ENCODE results near the gene TRIML1.

TRIML1 gene, protein sequence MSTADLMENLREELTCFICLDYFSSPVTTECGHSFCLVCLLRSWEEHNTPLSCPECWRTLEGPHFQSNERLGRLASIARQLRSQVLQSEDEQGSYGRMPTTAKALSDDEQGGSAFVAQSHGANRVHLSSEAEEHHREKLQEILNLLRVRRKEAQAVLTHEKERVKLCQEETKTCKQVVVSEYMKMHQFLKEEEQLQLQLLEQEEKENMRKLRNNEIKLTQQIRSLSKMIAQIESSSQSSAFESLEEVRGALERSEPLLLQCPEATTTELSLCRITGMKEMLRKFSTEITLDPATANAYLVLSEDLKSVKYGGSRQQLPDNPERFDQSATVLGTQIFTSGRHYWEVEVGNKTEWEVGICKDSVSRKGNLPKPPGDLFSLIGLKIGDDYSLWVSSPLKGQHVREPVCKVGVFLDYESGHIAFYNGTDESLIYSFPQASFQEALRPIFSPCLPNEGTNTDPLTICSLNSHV

DNA sequence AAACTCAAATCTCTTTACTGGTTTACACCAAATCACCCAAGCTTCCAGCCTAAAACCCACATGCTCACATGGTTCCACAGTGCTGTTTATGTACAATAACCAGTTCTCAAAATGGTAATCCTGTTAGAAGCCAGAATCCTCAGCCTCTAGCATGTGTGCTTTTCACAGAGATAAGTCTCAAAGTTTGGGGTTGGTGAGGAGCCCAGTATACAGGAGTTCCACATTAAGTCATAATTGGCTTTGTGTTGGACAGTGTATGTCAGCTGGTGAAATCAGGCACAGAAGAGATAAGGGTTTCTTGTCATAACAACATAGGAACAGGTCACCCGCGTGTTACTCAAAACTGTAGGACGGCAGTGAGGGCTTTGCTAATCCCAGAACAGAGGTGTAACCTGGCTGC is at the start of gene TRIML1:
Gene TRIML1, plus strand, starts transcription at position 301 of the 400 bp plus-strand sequence. CDS start 118 bp downstream, outside the sequence.
- DNase-seq (ENCODE audit: low read depth, low spot score): no peak

GRCh38 chr4:188092824-188093223 is 46.4 kb upstream of the TRIML1 start:
- DNase-seq (ENCODE audit: low read depth, low spot score): no peak

- no peak for DNase-seq (ENCODE audit: low read depth, low spot score)
Measured at GRCh38 chr4:188106454-188106853, 32.8 kb upstream of the TRIML1 start.

- DNase-seq (ENCODE audit: low read depth, low spot score): peak; percentile 89
Measured at GRCh38 chr4:188107931-188108843, 31.1 kb upstream of the TRIML1 start.

DNA sequence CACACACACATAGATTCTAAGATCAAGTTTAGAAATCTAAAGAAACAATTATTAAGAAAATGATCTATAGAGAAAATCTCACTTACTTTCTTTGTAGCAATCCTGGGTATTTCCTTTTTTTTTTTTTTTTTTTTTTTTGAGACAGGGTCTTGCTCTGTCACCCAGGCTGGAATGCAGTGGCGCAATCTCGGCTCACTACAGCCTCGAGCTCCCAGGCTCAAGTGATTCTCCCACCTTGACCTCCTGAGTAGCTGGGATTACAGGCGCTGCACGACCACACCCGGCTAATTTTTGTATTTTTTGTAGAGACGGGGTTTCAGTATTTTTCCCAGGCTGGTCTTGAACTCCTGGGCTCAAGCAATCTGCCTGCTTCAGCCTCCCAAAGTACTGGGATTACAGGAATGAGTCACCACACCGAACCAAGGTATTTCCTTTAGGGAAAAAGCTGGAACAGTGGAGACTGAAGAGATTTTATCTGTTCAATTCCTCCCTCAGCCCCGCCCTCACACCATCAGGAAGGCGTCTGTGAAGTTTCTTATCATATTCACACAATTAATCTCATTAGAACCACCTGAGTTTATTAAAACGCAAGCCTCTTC is 30.0 kb upstream of the TRIML1 start, which contains the start of gene TRIML2:
Gene TRIML2, minus strand, starts transcription at position 447 of the 599 bp plus-strand sequence. CDS start 4,235 bp downstream, outside the sequence.
- no peak for DNase-seq (ENCODE audit: low read depth, low spot score)

GRCh38 chr4:188110036-188110435 is 29.2 kb upstream of the TRIML1 start:
- no peak for DNase-seq (ENCODE audit: low read depth, low spot score)

DNA sequence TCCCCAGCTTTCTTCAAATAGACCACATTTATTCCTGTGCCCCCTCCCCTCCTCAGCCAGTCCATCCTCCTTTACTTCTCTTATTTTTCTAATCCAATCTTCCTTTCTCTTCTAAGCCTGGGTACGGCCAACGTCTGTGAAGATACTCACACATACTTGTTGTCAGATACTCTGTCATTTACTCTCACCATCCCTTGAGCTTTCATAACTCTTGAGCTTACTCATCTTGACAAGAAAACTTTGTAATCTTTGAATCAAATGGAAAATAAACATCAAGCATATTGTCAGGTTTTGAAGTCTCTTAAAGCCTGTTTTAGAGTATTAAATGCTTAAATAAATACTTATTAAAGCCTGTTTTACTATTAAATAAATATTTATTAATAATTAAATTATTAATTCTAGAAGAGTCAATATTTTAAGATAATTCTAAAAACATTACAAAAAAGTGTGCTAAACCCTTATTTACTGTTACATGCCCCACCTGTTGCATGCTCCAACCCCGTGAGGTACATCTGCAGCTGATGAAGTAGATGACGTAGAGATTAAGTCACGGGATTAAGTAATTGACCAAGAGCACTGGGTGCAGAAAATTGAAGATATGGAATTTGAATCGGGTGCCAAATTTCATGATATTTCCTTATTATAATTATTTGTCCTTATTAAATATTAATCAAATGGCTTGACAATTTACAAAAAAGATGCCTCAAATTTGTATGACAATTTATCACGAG is 28.3 kb upstream of the TRIML1 start:
- no peak for DNase-seq (ENCODE audit: low read depth, low spot score)

GRCh38 chr4:188111955-188112354 is 27.3 kb upstream of the TRIML1 start:
- DNase-seq (ENCODE audit: low read depth, low spot score): no peak

- no peak for DNase-seq (ENCODE audit: low read depth, low spot score)
Measured at GRCh38 chr4:188113156-188113555, 26.1 kb upstream of the TRIML1 start.

DNA sequence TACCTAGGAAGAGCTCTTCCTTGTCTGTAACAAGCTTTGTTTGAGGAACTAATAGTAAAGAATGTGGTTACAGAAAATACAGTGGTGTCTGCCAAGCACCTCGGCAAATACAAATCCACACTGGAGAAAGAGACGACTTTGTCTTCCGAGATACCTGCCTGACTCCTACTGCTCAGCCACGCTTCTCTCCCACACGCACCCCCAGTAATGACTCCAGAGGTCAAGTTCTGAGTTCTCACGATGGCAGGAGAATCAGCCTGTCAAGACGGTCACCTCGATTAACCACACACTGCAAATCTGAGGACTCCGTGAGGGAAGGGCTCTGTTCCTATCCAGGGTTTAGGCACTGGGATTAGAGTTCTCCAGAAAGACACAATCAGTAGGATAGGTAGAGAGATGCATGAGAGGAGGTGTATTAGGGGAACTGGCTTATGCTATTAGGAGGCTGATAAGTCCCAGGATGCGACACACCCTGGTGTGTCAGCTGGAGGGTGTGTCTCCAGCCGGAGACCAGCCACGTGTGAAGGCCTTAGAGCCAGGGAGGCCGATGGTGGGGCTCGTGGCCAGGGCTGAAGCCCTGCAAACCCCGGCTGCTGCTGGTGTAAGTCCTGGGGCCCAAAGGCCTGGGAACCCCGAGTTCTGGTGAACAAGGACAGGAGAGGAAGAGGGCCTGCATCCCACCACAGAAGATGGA is 21.5 kb upstream of the TRIML1 start:
- DNase-seq (ENCODE audit: low read depth, low spot score): no peak

GRCh38 chr4:188121530-188121929 is 17.7 kb upstream of the TRIML1 start:
- no peak for DNase-seq (ENCODE audit: low read depth, low spot score)

DNA sequence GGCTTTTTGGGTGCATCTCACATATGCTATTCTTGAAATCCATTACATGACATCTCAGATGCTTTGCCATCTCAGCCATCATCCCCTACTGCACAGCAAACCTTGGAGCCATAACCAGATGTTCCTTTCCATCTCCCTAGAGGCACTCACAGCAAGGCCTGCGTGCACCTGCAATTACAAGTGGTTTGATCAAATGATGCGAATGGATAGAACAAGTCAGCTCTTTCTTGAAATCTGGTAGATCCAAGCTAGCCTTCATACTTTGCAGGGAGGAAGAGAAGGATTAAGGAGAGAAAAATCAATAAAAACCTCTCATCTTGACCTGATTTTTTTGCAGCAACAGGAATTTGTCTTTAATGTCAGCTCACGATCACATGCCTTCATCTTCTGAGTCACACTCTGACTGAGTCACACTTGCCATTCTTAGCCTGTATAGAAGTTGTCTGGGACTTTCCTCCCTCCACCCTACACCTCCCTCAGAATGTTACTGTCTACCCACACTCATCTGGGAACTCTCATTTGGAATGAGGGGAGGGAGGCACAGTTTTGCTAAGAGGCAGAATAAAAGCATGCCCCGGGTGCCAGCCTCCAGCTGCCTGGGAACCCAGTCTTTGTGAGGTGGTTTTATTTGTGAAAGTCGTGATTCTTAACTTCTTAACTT is 11.9 kb upstream of the TRIML1 start:
- no peak for DNase-seq (ENCODE audit: low read depth, low spot score)

GRCh38 chr4:188130355-188130754 is 8.9 kb upstream of the TRIML1 start:
- DNase-seq (ENCODE audit: low read depth, low spot score): no peak

DNA sequence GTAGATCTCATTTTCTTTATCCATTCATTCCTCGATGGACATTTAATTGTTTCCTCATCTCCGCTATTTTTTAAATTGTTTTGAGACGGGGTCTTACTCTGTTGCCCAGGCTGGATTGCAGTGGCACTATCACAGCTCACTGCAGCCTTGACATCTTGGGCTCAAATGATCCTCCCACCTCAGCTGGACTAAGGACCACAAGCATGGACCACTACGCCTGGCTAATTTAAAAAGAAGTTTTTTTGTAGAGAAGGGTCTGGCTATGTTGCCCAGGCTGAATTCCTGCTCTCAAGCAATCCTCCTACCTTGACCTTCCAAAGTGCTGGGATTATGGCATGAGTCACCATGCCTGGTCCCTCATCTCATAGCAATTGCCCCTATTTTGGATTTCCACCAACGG is 7.0 kb upstream of the TRIML1 start:
- no peak for DNase-seq (ENCODE audit: low read depth, low spot score)

GRCh38 chr4:188138227-188138626 is 1.0 kb upstream of the TRIML1 start:
- no peak for DNase-seq (ENCODE audit: low read depth, low spot score)

- no peak for DNase-seq (ENCODE audit: low read depth, low spot score)
Measured at GRCh38 chr4:188139671-188140070, 430 bp downstream of the TRIML1 start.

DNA sequence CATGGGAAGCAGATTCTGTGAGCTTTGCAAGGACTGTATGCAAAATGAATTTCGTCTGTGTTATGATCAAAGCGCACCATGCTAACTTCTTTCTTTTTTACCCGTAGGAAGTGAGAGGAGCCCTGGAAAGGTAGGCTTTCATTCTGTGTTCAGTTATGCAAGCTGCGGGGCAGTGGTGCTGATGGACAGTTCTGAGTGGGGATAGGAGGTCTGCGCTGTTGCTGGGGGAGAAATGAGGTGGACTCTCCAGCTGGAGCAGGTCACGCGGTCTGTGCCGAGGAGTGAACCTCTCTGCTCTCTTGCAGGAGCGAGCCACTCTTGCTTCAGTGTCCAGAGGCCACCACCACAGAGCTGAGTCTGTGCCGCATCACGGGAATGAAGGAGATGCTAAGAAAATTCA is 4.5 kb downstream of the TRIML1 start:
- DNase-seq (ENCODE audit: low read depth, low spot score): no peak

DNA sequence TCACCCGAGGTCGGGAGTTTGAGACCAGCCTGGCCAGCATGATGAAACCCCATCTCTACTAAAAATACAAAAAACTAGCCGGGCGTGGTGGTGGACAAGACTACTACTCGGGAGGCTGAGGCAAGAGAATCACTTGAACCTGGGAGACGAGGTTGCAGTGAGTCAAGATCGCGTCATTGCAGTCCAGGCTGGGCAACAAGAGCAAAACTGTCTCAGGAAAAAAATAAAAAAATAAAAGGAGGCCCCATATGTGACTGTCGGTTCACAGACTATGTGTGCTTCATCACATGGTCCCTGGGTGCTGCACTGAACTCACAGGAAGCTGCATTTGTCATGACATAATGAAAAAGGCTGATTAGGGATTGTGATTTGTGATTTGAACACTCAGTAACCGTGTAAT is 6.4 kb downstream of the TRIML1 start:
- DNase-seq (ENCODE audit: low read depth, low spot score): no peak

- no peak for DNase-seq (ENCODE audit: low read depth, low spot score)
Measured at GRCh38 chr4:188146618-188147017, 7.4 kb downstream of the TRIML1 start.

- no peak for DNase-seq (ENCODE audit: low read depth, low spot score)
Measured at GRCh38 chr4:188147176-188147575, 7.9 kb downstream of the TRIML1 start.

Measured in iPS DF 19.7 (cell line).